GM21737 (cell line): Measurements from ENCODE around the gene SIRT6.
"Not testable (repeated sequence)": the region's sequence is repeated elsewhere in the genome, so short reads cannot be mapped to it uniquely, and the experiment has no call there.

Experiments used
- ATAC-seq: cut with Tn5 transposase; IDR thresholded peaks from one replicate; pipeline ENCODE4 v1.9.1; 2021; ENCODE audit warnings: mild to moderate bottlenecking, moderate library complexity; ENCODE audit not compliant: unreplicated experiment

SIRT6 gene

DNA sequence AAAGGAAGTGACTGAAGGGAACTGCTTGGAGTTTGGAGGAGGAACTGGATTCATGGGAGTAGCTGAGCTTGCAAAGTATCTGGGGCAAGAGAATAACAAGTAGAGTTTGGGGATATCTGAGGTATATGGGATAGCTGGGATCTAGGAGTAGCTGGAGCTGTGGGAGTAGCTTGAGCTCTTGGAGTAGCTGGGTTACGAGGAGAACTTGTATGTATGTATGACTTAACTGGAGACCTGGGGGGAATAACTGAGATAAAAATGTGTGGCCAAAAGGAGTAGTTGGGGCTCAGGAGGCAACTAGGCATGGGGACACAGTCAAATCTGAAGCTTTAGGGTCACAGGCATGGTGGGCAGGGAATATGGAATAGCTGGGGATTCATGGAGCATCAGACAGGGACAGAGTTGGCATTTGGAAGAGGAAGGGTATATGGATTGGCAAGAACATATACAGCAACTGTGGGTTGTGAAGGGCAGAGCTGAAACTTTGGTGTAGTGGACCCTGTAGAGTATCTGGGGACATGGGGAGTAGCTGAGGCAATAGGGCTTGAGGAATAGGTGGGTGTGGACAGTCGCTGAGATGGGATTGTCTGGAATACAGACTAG lies 18.7 kb upstream of the SIRT6 start:
- no peak for ATAC-seq

- no peak for ATAC-seq
Observed at GRCh38 chr19:4199699-4200293, 17.4 kb upstream of the SIRT6 start.

- no peak for ATAC-seq
Observed at GRCh38 chr19:4198467-4199126, 16.2 kb upstream of the SIRT6 start.

GRCh38 chr19:4197625-4198466 lies 15.5 kb upstream of the SIRT6 start:
- no peak for ATAC-seq

GRCh38 chr19:4197228-4197624 lies 14.9 kb upstream of the SIRT6 start:
- no peak for ATAC-seq

DNA sequence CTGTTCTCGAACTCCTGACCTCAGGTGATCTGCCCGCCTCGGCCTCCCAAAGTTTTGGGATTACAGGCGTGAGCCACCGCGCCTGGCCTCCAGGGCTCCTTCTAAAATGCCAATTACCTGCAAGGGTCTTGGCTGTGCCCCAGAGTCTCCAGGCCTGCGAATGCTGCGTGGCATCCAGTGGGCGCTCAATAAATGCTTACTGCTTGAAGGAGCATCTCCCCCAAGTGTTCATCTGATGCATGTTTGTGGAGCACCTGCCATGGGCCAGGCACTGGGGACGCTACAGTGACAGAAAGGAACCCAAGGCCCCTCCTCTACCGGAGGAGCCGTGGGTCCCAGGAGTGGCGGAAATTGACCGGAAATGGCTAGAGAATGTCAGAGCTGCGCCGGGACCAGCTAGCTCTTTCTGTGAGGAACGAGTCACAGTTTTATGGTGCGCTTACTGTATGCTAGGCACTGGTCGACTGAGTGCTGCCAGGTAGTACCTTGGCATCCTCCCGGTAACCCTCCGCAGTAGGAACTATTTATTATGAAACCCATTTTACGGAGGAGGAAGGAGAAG lies 14.3 kb upstream of the SIRT6 start:
- ATAC-seq: no peak

- no peak for ATAC-seq
Observed at GRCh38 chr19:4196009-4196408, 13.6 kb upstream of the SIRT6 start.

GRCh38 chr19:4194353-4194752 lies 12.0 kb upstream of the SIRT6 start:
- ATAC-seq: no peak

GRCh38 chr19:4192537-4192936 lies 10.2 kb upstream of the SIRT6 start:
- not testable (repeated sequence) for ATAC-seq

GRCh38 chr19:4189641-4190040 lies 7.3 kb upstream of the SIRT6 start:
- ATAC-seq: no peak

DNA sequence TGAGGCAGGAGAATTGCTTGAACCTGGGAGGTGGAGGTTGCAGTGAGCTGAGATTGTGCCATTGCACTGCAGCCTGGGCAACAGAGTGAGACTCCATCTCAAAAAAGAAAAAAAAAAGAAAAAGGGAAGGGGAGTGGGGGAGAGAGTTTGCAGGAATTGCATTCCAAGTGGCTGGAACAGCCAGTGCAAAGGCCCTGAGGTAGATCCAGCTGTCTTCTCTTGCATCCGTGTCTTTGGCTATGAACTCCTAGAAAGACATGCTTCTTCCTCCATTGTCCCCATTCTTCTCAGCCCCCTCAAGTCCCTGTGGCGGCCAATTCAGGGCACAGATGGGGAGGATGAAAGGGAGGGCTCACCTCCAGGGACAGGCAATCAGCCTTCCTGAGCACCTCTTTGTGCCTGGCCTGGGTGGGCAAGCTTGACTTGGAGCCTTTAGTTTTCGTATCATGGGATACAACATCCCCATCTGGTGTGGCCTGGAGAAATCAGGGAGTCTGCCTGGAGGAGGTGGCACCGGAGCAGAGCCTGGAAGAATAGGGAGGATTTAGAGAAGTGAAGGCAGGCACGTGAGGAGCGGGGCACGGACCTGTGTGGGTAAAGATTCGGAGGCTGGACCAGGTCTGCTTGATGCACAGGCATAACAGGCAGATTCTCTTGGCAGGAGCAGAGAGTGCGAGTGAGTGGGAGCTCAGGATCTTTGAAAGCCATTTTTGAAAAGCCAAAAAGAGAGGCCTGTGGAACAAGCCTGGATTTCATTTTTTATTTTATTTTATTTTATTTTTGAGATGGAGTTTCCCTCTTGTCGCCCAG lies 5.2 kb upstream of the SIRT6 start:
- no peak for ATAC-seq

DNA sequence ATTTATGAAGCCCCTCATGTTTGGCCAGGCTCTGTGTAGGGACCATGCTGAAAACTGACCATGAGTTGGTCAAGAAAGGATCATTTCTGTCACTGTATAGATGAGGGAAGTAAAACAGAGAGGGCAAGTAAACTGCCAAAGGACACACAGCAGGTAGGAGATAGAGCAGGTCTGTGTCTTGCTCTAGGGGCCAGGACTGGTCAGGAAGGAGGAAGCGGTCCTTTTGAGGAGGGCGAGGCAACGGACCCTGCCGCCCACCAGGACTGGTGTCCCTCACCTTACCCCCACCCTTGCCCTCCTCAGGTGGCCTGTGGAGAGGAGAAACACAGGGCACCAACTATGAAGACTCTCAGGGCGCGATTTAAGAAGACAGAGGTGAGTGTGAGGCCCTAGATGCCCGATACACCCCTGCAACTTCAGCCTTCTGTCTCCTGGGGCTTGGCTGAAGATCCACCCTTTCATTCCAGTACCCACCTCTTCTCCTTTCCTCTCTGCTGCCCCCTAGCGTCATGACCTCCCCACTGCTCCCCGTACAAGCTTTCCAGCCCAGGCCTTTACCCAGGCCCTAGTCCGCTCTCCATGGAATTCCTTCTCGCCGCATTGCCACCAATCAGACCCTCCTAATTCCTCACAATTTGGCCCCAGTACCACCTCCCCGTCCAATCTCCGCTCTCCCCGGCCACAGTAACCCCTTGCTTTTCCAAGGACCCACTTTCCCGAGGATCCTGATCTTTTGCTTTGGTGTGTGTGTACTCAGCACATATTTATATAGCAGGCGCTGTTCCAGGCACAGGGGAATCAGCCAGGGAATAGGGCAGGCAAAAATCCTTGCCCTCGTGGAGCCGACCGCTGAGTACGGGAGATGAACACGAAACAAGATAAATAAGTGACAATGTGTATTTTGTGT lies 4.0 kb upstream of the SIRT6 start:
- no peak for ATAC-seq

DNA sequence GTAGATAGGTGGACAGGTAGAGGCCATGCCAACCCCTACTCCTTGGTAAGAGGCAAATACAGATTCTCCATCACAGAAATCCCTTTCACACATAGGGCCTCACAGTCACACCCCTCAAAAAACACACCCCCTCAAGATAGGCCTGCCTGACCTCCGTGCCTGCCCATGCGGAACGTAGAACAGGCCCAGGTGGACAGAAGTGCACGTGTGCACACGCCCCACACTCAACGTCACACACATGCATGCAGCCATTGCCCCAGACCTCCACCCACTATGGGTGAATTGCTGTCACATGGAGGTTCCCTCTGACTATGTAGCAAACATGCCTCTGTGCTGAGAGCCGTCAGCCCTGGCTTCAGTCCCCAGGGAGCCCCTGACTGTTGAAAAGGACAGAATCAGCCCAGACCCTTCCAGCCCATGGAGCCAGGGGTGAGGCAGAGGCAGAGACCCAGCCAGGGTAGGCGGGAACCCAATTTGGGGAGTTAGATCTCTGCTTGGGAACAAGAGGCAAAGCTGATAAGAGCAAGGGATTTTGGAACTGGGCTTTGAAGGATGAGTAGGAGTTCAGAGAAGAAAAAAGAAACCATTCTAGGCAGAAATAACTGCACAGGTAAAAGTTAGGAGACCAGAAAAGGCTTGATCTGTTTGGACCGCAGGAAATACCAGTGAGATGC lies 3.2 kb upstream of the SIRT6 start:
- ATAC-seq: no peak

DNA sequence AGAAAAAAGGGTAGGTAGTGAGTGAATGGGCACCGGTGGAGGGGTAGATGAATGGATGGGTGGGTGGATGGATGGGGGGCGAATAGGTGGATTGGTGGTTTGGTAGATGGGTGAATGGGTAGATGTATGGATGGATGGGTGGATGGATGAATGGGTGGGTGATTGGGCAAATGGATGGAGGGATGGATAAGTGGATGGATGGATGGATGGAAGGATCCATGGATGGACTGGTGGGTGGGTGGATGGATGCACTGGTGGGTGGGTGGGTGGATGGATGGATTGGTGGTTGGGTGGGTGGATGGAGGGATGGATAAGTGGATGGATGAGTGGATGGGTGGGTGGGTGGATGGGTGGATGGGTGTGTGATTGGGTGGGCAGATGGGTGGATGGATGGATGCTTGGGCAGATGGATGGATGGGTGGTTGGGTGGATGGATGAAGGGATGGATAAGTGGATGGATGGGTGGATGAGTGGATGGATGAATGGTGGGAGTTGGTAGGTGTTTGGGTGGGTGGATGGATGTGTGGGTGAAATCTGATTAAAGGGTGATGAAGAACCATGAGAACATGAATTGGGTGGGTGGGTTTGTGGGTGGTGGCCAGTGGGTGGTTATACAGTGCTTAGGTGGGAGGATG lies 2.5 kb upstream of the SIRT6 start:
- ATAC-seq: no peak

GRCh38 chr19:4183967-4184717 lies 1.8 kb upstream of the SIRT6 start:
- ATAC-seq: no peak

- no peak for ATAC-seq
Observed at GRCh38 chr19:4181053-4181508, 1.3 kb downstream of the SIRT6 start.

DNA sequence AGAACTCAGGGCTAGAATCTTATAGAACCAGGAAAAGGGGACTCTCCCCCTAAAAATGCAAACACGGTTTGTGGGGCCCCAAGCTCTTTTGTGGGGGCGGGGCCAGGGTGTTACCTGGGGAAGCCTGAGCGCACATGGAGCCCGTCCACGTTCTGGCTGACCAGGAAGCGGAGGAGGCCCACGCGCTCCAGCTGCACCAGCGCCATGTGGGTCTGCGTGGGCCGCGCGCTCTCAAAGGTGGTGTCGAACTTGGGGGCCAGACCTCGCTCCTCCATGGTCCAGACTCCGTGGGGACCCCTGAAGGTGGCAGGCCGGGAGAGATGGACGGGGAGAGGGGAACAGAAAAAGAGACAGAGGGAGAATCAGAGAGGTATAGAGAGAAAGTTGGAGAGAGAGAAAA lies 3.4 kb downstream of the SIRT6 start:
- ATAC-seq: no peak

DNA sequence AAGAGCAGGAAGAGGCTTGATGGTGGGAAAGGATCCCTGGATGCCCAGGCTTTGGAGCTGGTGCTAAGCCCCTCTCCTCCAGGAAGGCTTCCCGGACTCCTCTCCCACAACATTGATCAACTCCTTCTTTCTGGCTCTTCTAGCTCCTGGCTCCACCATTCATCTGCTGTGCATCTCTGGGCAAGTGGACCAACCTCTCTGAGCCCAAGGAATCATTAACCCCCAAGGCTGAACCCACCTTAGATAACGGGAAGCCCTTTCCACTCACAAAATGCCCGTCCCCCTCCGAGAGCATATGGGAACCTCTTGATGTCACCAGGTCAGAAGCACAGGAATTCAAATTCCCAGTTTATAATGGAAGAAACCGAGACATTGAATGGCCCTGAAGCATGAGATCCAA lies 5.2 kb downstream of the SIRT6 start:
- ATAC-seq: no peak
